ENCODE data around the gene CD99L2.

The CD99L2 gene

DNA sequence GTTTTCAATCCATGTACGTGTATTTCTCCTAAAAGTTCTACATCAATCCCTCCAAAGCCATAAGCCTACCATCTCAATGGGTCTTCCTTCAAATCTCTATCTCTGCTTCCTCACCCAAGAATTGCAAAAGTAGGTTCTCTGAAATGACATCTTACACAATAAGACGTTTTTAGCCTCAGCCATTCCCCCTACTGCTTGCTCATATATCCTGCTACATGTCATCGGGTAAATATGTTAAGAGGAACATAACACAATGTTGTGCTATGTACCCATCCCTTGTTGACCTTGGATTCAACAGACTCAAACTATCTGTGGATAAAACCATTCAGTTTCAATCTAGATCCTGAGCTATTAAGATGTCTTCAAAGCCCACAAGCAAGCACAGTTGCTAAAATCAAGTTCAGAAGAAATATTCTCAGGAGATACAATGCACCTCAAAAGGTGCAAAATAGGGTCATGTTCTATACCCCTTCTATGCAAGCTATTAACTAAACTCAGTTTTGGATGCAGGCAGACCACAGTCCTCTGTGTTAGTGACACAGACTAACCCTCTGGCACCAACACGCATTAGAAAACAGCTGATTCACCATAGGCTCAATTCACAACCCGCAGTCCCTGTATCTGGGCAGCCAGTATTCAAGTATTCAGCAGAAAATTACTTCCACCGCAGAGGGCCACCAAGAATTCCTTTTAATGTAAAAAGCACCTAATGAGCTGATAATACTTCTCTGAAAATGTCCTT, 56.8 kb downstream of the CD99L2 start:
- H3K36me3 ChIP-seq (ENCODE audit: insufficient read depth, low read length): no peaks in the 10 kb centered on the region
- no peaks in the 10 kb centered on the region for H3K9me3 ChIP-seq (ENCODE audit: low read length)
- TF ChIP-seq EZH2 (IDR thresholded peaks at IDR 0.05; ENCODE audit: borderline replicate concordance, low read length) (no peak), CTCF (IDR thresholded peaks at IDR 0.05; ENCODE audit: low read length) (no peak)
- no peak overlapping the region for H3K9ac ChIP-seq (ENCODE audit: low read length)
- no peak overlapping the region for H3K4me3 ChIP-seq (ENCODE audit: low read depth, low read length, poor library complexity, severe bottlenecking)
- H3K79me2 ChIP-seq (ENCODE audit: insufficient read depth, low read length): no peaks in the 10 kb centered on the region
- no peaks in the 10 kb centered on the region for H3F3A ChIP-seq (ENCODE audit: insufficient read depth, low read length)
- no peak overlapping the region for H3K4me2 ChIP-seq (ENCODE audit: low read length)
- H3K9me2 ChIP-seq (ENCODE audit: low read depth, low read length): no peaks in the 10 kb centered on the region
- no peaks in the 10 kb centered on the region for H3K4me1 ChIP-seq (ENCODE audit: insufficient read depth, low read length, severe bottlenecking)
- H3K27ac ChIP-seq (ENCODE audit: low read depth, low read length, poor library complexity, severe bottlenecking): no peak overlapping the region
- H4K20me1 ChIP-seq (ENCODE audit: insufficient read depth, low read length): no peaks in the 10 kb centered on the region
- H3K27me3 ChIP-seq (ENCODE audit: insufficient read depth, low read length): no peaks in the 10 kb centered on the region
- no peak overlapping the region for H2AFZ ChIP-seq (ENCODE audit: low read length)

DNA sequence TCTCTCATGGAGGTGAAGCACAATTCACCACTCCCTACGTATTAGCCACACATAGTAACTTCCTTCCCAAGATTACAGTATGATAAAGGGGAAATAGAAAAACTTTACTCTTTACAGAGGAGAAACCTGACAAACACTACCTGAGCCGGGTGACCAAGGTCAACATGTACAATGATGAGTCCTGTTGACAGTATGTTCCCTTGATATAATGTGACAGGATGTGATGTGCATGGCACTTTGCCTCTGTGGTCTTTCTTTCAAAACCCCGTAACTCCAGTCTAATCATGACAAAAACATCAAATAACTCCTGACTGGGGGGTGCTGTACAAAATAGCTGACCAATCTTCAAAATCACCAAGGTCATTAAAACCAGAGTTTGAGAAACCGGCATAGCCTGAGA, 60.6 kb downstream of the CD99L2 start:
- Histone ChIP-seq H3K9ac (ENCODE audit: low read length) (no peak overlapping the region), H4K20me1 (ENCODE audit: insufficient read depth, low read length) (no peaks in the 10 kb centered on the region), H2AFZ (ENCODE audit: low read length) (no peak overlapping the region), H3K9me2 (ENCODE audit: low read depth, low read length) (no peaks in the 10 kb centered on the region), H3K4me3 (ENCODE audit: low read depth, low read length, poor library complexity, severe bottlenecking) (no peak overlapping the region), H3K9me3 (ENCODE audit: low read length) (no peaks in the 10 kb centered on the region), H3K4me2 (ENCODE audit: low read length) (no peak overlapping the region), H3K36me3 (ENCODE audit: insufficient read depth, low read length) (no peaks in the 10 kb centered on the region), H3K4me1 (ENCODE audit: insufficient read depth, low read length, severe bottlenecking) (no peaks in the 10 kb centered on the region), H3F3A (ENCODE audit: insufficient read depth, low read length) (no peaks in the 10 kb centered on the region), H3K79me2 (ENCODE audit: insufficient read depth, low read length) (no peaks in the 10 kb centered on the region), H3K27ac (ENCODE audit: low read depth, low read length, poor library complexity, severe bottlenecking) (no peak overlapping the region), H3K27me3 (ENCODE audit: insufficient read depth, low read length) (no peaks in the 10 kb centered on the region)
- TF ChIP-seq CTCF (IDR thresholded peaks at IDR 0.05; ENCODE audit: low read length): no peak
- no peak for TF ChIP-seq EZH2 (IDR thresholded peaks at IDR 0.05; ENCODE audit: borderline replicate concordance, low read length)

- no peaks in the 10 kb centered on the region for H3K4me1 ChIP-seq (ENCODE audit: insufficient read depth, low read length, severe bottlenecking)
- H3K36me3 ChIP-seq (ENCODE audit: insufficient read depth, low read length): no peaks in the 10 kb centered on the region
- no peak for TF ChIP-seq EZH2 (IDR thresholded peaks at IDR 0.05; ENCODE audit: borderline replicate concordance, low read length)
- no peak for TF ChIP-seq CTCF (IDR thresholded peaks at IDR 0.05; ENCODE audit: low read length)
- H3K4me2 ChIP-seq (ENCODE audit: low read length): no peak overlapping the region
- H3K9me2 ChIP-seq (ENCODE audit: low read depth, low read length): no peaks in the 10 kb centered on the region
- no peaks in the 10 kb centered on the region for H3K27me3 ChIP-seq (ENCODE audit: insufficient read depth, low read length)
- no peaks in the 10 kb centered on the region for H3K9me3 ChIP-seq (ENCODE audit: low read length)
- H3K27ac ChIP-seq (ENCODE audit: low read depth, low read length, poor library complexity, severe bottlenecking): no peak overlapping the region
- no peaks in the 10 kb centered on the region for H4K20me1 ChIP-seq (ENCODE audit: insufficient read depth, low read length)
- H2AFZ ChIP-seq (ENCODE audit: low read length): no peak overlapping the region
- no peak overlapping the region for H3K4me3 ChIP-seq (ENCODE audit: low read depth, low read length, poor library complexity, severe bottlenecking)
- no peak overlapping the region for H3K9ac ChIP-seq (ENCODE audit: low read length)
- no peaks in the 10 kb centered on the region for H3K79me2 ChIP-seq (ENCODE audit: insufficient read depth, low read length)
- no peaks in the 10 kb centered on the region for H3F3A ChIP-seq (ENCODE audit: insufficient read depth, low read length)
Observed at GRCh38 chrX:150834695-150835094, 63.8 kb downstream of the CD99L2 start.
